HepG2 (cell line): Measurements from ENCODE around the gene SCYGR8. TPM values are rescaled to one million over a fixed set of nuclear protein-coding genes. Genes with fewer than 3 reads are reported as not detected.

Experiments
- ATF6 ChIP-seq: sonication (generic); formaldehyde crosslinking; conservative IDR thresholded peaks from 2 replicates; pipeline ENCODE4 v1.4.0; 2020; ENCODE audit warnings: missing genetic modification reagents
- CBX1 ChIP-seq: IDR thresholded peaks from one replicate; pipeline ENCODE4 v1.6.1; 2016; ENCODE audit warnings: antibody characterized with exemption, low read depth
- FOXP1 ChIP-seq, 2 experiments: fragments of 450-650 bp in 1 of 2; IDR thresholded peaks; 2 replicates each; pipeline ENCODE4 v1.6.1; 2017 to 2018; ENCODE audit warnings: antibody characterized with exemption in 1 of 2
- GMEB2 ChIP-seq: IDR thresholded peaks from 2 replicates; pipeline ENCODE4 v1.6.1; 2016; ENCODE audit warnings: missing biosample characterization, missing genetic modification reagents, low read depth
- KDM6A ChIP-seq: IDR thresholded peaks from 2 replicates; pipeline ENCODE4 v1.6.1; 2016; ENCODE audit warnings: low read depth
- MEF2D ChIP-seq: sonication (generic); formaldehyde crosslinking; IDR thresholded peaks from 2 replicates; pipeline ENCODE4 v1.5.1; 2020; ENCODE audit warnings: mild to moderate bottlenecking, missing genetic modification reagents
- MXD4 ChIP-seq: IDR thresholded peaks from 2 replicates; pipeline ENCODE4 v1.6.1; 2016; ENCODE audit warnings: mild to moderate bottlenecking, missing biosample characterization, missing genetic modification reagents
- MYPOP ChIP-seq: sonication (generic); formaldehyde crosslinking; IDR thresholded peaks from 2 replicates; pipeline ENCODE4 v1.8.1; 2023; ENCODE audit warnings: mild to moderate bottlenecking, moderate library complexity, missing genetic modification reagents
- REPIN1 ChIP-seq: sonication (generic); formaldehyde crosslinking; IDR thresholded peaks from 2 replicates; pipeline ENCODE4 v1.8.0; 2022; ENCODE audit warnings: missing genetic modification reagents, low read depth, mild to moderate bottlenecking, borderline replicate concordance
- SNAPC5 ChIP-seq: sonication (generic); formaldehyde crosslinking; IDR thresholded peaks from 2 replicates; pipeline ENCODE4 v1.8.1; 2023; ENCODE audit warnings: mild to moderate bottlenecking, missing genetic modification reagents, borderline replicate concordance
- TBX3 ChIP-seq: fragments of 450-650 bp; IDR thresholded peaks from 2 replicates; pipeline ENCODE4 v1.6.1; 2017; ENCODE audit warnings: antibody characterized with exemption, mild to moderate bottlenecking, inconsistent platforms, borderline replicate concordance
- ZBTB8A ChIP-seq: sonication (generic); formaldehyde crosslinking; IDR thresholded peaks from 2 replicates; pipeline ENCODE4 v1.4.0; 2020; ENCODE audit warnings: mild to moderate bottlenecking, low read depth, missing genetic modification reagents, borderline replicate concordance
- ZNF12 ChIP-seq: sonication (generic); formaldehyde crosslinking; IDR thresholded peaks from 2 replicates; pipeline ENCODE4 v1.5.0; 2020; ENCODE audit warnings: missing genetic modification reagents
- ZNF30 ChIP-seq: sonication (generic); formaldehyde crosslinking; IDR thresholded peaks from 2 replicates; pipeline ENCODE4 v1.5.0; 2020; ENCODE audit warnings: mild to moderate bottlenecking, missing genetic modification reagents
- ZNF362 ChIP-seq: sonication (generic); formaldehyde crosslinking; IDR thresholded peaks from 2 replicates; pipeline ENCODE4 v1.4.0; 2020; ENCODE audit warnings: missing genetic modification reagents, mild to moderate bottlenecking, borderline replicate concordance
- ZNF431 ChIP-seq: sonication (generic); formaldehyde crosslinking; IDR thresholded peaks from 2 replicates; pipeline ENCODE4 v1.9.0; 2022; ENCODE audit warnings: missing genetic modification reagents, low read depth, mild to moderate bottlenecking, borderline replicate concordance
- ZNF44 ChIP-seq: sonication (generic); formaldehyde crosslinking; IDR thresholded peaks from 2 replicates; pipeline ENCODE4 v1.5.1; 2020; ENCODE audit warnings: mild to moderate bottlenecking, missing genetic modification reagents
- ZNF484 ChIP-seq: sonication (generic); formaldehyde crosslinking; IDR thresholded peaks from 2 replicates; pipeline ENCODE4 v1.5.1; 2020; ENCODE audit warnings: mild to moderate bottlenecking, low read depth, missing genetic modification reagents, borderline replicate concordance
- ZXDC ChIP-seq: sonication (generic); formaldehyde crosslinking; IDR thresholded peaks from 2 replicates; pipeline ENCODE4 v1.5.0; 2020; ENCODE audit warnings: mild to moderate bottlenecking, missing genetic modification reagents
- polyA plus RNA-seq, 8 experiments: library from polyadenylated mRNA; depleted of rRNA in 3 of 8; stranded (reverse) in 7 of 8; unstranded in 1 of 8; fragments of >200 nt; fragmentation: Illumina TruSeq in 4 of 8; extraction: Trizol in 4 of 8; gene quantifications; 2 replicates each; pipeline versions ENCODE4 v1.2.1 to v1.2.3, GENCODE V29; 2011 to 2016; ENCODE audit warnings: low read depth in 4 of 8, missing spikeins in 1 of 8, mixed read lengths in 1 of 8; ENCODE audit not compliant: insufficient read depth in 1 of 8
- total RNA-seq, 5 experiments: library from RNA; depleted of rRNA; stranded (reverse); fragments of >200 nt; fragmentation: Illumina TruSeq; extraction: Trizol; gene quantifications; 2 replicates each; pipeline ENCODE4 v1.2.3, GENCODE V29; 2016; ENCODE audit warnings: low read depth in 1 of 5

The SCYGR8 gene
- total and polyA plus RNA-seq, 2 of the 13 experiments (the other 11 are each of a cell fraction or from before 2014, with no cell fraction given): not detected

GRCh38 chr2:227772197-227772661, 26.5 kb downstream of the SCYGR8 start (continued):
- TF ChIP-seq ZNF362 (CRISPR knock-in tag) (peak; percentile 24; the same call in 1 of the 2 replicates), ZNF431 (CRISPR knock-in tag) (no peak; the same call in 1 of the 2 replicates), ZNF30 (CRISPR knock-in tag) (no peak), GMEB2 (CRISPR knock-in tag) (no peak), ATF6 (CRISPR knock-in tag) (no peak), SNAPC5 (CRISPR knock-in tag) (0 out of 2 replicates have a peak, but pooled peaks have one; percentile 48), ZNF44 (CRISPR knock-in tag) (no peak), CBX1 (no peak), REPIN1 (CRISPR knock-in tag) (0 out of 2 replicates have a peak, but pooled peaks have one; percentile 30), MEF2D (peak; percentile 51; the same call in 1 of the 2 replicates), TBX3 (no peak), ZBTB8A (CRISPR knock-in tag) (no peak), FOXP1 (IDR thresholded peaks at IDR 0.05) (no peak), FOXP1 (CRISPR knock-in tag; IDR thresholded peaks at IDR 0.05) (peak; percentile 70; the same call in 1 of the 2 replicates), MYPOP (CRISPR knock-in tag) (no peak), ZNF484 (no peak), KDM6A (CRISPR knock-in tag) (no peak), ZXDC (CRISPR knock-in tag) (no peak), MXD4 (CRISPR knock-in tag) (no peak), ZNF12 (CRISPR knock-in tag) (no peak)
